HG03432 (cell line): ENCODE results near the gene ELMO1.

Experiments used
- ATAC-seq: cut with Tn5 transposase; IDR thresholded peaks from one replicate; pipeline ENCODE4 v1.9.1; 2021; ENCODE audit warnings: mild to moderate bottlenecking, moderate library complexity; ENCODE audit not compliant: unreplicated experiment

Gene ELMO1

DNA sequence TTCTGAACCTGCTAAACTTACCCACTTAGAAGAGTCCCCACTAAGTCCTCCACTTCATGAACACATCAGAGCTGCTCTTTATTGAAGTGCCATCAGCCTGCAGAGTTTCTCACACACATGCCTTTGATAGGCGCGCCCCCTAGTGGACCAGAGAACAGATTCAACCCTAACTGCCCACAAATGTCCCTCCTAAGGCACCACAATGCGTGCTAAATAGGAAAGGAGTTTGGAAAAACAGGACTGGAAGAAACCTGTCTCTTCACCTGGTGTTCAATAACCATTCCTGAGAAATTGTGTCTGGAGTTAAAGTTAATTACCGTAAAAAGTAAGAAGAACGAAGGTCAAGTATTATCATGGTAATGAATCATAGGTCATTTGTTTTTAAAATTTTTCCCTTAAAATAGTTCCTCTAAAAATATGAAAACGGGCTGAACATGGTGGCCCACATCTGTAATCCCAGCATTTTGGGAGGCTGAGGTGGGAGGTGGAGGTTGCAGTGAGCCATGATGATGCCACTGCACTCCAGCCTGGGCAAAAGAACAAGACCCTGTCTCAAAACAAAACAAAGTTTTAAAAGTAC, 249.7 kb downstream of the ELMO1 start:
- ATAC-seq = no peak

DNA sequence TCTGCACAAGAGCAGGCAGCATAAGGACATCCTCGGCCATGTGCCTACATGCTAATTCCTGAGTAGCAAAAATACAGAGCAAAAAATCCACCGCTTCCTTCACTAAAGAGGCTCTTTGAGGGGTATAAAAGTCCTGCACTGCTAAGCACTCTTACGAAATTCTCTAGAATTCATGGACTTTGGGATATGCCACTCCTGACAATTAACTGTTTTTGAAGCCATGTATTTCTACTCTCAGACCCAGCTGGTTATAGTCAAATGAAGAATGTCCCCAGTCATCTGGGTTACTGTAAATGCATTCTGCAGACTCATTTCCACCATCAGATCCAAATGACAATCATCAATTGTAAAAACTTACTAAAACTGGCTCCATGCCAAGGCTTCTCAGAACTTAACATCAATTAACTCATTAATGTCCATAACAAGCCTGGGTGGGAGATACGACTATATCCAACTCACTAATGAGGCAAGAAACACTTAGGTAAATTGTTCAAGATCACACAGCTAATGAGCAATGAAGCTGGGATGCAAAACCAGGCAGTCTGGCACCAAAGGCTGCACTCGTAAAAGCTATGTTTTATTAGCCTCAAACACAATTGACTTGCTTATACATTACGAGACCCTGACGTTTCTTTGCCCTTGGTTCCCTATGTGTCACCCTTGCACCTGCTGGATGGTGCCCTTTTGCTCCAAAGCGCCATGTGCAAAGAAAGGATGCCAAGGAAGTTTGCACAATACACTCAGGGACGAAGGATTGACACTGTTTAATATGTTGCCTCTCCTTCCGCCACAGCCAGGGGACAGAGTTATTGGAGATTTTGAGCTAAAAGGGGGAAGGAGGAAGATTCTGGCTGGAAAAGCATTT, 250.4 kb downstream of the ELMO1 start:
- no peak for ATAC-seq

DNA sequence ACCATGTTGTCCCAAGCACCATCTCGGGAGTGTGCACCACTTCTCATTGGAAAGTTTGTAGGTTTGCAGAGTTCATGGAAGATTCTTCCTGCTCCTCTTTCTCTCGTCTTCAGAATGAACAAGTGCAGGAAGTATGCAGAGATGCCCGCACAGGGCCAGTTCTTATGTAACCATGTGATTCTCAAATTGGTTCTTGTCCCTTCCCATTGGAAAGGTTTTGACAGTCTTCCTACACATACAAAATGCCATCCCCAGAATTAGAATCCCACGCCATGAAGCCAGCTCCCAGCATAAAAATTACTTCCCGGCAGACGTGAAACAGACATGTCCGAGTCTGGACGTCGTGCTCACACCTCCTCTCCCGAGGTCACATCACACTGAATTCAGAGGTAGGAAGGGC, 251.6 kb downstream of the ELMO1 start:
- no peak for ATAC-seq

DNA sequence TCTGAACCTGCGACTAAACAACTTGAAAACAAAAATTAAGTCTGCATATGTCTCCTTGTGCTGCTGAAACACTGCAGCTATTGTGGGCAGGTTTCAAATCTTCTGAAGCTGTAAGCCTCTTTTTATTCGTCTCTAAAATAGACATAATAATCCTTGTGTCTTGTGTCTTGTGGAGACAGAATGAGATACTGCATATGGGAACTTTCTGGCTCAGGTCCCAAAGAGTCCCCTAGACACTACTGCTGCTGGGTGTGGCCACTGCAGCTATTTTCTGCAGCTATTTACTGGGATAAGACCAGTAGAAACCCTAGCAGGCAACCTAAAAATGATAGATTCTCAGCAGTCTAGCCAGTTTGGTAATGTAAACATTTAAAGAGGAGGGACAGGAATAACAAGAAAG, 252.0 kb downstream of the ELMO1 start:
- no peak for ATAC-seq

DNA sequence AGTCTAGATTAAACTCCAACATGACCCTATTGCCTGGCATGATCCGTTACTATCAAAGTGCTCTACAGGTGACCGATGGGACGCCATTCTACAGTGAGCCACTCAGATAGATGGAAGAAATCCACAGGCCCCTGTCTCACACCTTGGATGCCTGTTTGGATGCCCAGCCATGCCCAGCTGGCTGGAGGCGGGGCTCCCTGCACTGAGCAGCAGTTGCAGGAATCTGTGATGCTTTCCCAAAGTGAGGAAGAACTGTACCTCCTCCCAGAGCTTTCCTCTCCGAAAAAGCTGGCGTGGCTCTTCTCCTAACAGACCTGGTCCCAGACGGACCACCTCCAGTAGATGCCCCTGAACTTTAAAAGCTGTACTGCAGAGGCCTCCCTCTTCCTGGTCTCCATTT, 253.3 kb downstream of the ELMO1 start:
- ATAC-seq = no peak

DNA sequence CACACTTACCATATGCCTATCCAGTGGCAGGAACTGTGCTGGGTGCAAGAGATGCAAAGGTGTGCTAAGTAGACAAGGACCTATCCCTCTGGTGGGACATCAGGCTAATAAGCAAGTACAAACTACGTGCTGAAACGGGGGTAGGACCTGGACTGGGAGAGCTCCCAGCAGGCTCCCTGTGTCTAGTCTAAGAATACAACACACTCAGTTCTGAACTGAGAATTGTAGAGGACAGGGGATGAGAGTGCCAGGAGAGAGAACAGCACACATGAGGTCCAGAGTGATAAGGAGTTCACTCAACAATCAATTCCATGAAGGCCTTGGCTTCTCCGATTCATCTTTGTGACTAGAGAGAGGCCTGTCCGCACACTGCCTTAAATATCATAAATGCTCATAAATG, 253.7 kb downstream of the ELMO1 start:
- no peak for ATAC-seq

DNA sequence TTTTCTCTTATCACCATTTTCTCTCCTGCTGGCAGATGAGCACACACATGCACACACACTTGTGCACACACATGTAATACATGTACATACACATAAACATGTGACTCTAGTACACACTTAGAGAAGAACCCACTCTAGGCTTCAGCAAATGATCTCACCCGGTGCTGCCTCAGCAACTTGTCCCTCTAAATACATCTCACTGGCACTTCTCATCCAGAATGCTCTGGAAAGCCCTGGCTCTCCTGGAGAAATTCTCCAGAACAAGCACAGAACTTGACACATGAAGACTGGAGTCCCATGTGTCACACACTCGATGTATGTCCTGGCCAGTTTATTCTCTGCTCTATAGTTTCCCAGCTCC, 254.9 kb downstream of the ELMO1 start:
- ATAC-seq = no peak

DNA sequence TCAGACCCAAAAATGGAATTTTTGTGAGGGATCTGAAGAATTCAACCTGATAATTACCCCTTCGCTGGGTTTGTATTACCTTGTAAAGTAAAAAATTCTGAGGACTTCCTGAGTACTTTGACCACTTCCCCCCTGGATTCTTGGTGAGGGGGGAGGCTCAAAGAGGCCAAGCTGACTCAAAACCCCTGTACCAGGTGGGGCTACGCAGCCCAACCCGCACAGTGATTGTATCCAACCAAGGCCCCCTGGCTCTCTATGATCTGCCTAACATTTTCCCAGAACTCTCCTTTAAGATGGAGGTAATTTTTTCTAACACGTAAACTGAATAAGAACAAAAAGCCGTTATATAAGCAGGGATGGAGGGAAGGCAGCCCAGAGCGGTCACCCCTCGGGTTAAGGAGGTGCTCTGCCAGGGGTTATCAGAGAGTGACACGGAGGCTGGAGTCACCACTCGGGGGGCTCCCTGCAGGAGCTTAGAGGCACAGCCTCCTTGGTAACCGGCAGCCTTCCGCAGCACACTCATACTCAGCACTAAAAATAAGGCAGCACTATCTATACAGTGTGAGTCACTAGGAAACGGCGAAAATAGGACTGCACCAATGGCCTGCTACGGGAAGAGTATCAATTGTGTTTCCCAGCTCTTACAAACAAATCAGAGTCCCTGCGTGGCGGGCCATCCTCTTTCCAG, 255.4 kb downstream of the ELMO1 start:
- ATAC-seq = no peak

DNA sequence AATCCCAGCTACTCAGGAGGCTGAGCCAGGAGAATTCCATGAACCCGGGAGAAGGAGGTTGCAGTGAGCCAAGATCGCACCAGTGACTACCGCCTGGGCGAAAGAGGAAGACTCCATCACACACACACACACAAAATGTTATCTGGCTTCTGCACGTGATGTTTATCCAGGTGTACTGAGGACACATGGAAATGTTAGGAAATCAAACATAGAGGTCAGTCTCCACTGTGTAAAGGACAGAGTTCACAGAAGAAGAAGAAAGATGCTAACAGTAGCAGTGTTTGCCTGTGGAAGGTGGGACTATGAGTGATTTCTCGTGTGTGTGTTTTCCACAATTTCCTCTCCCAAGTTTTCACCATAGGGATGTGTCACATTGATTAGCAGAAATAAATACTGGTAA, 256.9 kb downstream of the ELMO1 start:
- no peak for ATAC-seq

DNA sequence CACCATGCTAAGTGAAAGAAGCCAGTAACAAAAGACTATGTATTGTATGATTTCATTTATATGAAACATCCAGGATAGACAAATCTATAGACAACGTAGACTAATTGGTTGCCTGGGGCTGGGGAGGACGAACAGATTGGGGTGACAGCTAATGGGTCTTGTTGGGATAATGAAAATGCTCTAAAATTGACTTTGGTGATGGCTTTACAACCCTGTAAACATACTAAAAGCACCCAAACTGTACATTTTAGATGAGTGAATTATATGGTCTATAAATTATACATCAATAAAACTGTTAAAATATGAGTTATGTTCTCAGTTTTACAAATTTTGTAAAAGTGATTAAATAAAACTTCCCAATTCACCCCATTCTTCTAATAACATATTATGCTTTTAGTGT, 261.5 kb downstream of the ELMO1 start:
- ATAC-seq = no peak

DNA sequence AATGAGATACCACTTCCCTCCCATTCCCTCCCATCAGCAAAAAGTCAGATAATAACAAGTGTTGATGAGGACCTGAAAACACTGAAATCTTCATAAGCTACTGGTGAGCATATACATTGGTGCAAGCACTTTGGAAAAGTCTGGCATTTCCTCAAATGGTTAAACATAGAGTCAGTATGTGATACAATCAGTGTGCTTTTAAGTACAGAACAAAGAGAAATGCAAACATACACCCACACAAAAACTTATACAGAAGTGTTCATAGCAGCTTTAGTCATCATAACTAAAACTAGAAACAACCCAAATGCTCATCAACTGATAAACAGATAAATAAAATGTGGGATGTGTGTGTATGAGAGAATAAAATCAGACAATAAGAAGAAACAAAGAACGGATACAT, 261.9 kb downstream of the ELMO1 start:
- no peak for ATAC-seq

DNA sequence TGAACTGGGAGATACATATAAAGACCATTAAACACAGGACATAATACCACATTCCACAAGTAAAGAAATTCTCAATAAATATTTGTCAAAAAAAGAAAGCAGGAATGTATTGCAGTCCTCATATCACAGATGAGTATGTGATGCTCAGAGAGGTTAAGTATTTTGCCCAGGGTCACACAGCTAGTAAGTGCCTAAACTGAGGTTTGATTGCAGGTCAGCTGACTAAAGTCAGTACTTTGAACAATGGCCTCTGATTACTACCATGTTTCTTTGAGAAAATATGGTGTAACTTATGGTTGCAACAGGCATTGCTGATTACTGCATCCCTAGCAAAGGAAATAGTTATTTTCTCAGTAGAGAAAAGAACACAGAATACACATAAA, 267.1 kb downstream of the ELMO1 start:
- no peak for ATAC-seq

DNA sequence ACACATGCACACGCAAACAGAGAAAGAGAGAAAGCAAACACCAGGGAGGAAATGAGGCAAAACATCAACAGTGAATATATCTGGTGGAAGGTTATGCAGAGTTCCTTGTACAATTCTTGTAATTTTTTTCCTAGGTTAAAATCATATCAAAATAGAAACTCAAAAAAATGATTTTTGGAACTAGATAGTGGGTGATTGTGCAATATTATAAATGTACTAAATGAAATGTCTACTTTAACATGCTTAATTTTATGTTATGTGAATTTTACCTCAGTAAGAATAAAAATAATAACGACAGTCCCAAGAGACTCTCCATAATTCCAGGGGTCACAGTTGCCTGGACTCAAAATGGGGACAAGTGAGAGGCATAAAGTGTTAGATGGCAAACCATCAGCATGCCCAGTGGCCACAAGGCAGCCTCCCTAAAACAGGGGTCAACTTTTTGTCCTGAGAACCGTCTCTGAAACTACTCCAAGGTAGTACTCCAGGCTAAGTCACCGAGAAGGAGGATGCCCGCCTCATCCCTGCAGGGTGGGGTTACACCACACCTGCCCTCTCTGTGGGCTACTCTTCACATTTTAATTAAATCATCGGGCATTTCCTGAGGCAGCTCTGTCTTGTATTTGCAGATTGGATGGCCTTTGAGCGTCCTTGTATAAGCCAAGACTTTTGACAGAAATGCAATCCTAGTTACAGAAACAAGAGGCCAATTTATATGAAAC, 267.7 kb downstream of the ELMO1 start:
- no peak for ATAC-seq

DNA sequence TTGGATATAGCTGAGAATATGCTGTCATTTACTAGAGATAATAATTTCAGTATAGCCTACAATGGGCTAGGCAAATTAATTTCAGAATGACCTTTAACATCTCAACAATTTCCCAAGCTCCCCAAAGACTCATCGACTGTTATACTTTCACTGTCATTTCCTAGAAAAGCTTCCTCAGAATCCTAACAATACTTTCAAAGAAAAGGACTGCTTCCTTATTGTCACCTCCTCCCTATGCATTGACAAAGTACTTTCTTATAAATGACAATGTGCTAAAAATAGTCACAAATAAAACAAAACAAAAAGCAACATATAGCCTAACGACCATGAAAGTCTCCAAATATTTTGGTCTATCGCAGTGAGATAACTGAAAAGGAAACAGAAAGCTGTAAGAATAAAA, 272.6 kb downstream of the ELMO1 start:
- ATAC-seq = no peak

DNA sequence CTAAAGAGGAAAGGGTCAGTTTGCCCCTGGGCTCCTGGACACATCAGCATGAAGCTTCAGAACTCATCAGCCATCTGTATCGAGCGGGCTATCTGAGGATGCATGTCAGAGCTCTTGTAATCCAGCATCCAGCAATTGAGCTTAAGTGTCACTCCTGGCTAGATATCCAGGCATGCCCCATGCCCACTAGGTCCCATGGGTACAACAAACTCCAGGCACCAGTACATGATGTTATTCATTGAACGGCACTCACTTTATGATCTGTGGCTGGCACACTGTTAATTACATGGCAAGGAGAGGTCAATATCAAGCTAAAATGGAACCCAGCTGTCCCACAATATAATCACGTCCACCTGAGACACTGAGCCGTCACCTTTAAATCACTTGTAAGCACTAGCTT, 274.2 kb downstream of the ELMO1 start:
- no peak for ATAC-seq

DNA sequence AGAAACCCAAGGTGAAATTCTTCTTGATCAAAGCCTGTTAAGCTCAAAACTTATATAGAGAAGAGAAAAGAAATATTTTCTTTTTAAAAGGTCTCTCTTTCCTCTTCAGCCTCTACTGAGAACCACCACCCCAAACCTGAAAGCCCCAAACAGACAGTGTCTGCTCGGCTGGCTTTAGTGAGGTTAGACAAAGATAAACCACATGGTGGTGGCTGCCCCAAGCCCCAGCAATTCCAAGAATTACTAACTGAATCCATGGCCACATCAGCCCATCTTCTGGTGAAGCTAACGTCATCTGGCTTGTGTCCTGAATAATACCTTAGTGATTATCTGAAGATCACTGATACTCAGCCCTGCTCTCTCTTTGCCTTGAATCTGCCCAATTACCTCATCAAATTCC, 275.0 kb downstream of the ELMO1 start:
- no peak for ATAC-seq

DNA sequence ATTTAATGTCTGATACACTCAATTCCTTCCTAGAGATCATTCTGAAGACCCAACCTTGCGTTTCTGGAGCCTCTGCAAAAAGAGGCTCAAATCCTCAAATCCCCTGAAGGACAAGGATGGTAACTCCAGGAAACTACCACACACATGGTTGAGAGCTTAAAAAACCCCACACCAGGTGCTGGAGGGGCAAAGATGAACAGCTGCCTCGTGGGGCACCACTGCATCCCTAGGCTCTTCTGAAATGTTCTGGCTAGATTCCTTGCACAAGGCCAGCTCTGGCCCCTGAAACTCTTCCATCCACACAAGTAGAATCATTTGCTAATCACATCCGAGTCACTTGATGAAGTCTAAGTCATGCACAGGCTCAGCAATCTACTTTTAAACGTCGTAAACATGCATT, 286.6 kb downstream of the ELMO1 start:
- no peak for ATAC-seq

DNA sequence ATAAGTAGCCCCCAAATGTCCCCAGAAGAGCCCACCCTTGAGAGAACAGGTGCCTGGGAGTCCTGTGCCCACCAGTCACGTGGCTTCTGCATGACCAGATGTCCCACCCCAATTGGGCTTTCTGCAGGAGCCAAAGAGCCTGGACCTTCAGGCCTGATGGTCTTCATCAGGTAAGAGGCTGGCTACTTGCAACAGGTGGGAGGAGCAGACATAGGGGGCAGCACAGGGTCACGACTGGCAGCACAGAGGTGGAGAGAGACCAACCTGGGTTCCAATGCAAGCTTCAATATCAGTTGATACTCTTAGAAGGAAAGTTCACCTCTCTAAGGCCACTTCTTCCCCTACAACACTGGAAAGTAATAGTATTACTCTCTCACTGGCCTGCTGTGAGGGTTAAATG, 288.0 kb downstream of the ELMO1 start:
- no peak for ATAC-seq

DNA sequence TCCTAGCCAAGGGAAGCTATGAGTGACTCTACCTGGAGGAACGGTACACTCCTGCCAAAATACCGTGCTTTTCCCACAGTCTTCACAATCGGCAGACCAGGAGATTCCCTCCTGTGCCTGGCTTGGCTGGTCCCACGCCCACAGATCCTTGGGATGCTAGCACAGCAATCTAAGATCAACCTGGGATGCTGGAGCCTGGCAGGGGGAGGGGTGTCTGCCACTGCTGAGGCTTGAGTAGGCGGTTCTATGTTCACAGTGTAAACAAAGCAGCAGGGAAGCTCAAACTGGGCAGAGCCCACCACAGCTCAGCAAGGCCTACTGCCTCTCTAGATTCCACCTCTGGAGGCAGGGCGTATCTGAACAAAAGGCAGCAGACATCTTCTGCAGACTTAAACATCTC, 295.3 kb downstream of the ELMO1 start:
- ATAC-seq = no peak

DNA sequence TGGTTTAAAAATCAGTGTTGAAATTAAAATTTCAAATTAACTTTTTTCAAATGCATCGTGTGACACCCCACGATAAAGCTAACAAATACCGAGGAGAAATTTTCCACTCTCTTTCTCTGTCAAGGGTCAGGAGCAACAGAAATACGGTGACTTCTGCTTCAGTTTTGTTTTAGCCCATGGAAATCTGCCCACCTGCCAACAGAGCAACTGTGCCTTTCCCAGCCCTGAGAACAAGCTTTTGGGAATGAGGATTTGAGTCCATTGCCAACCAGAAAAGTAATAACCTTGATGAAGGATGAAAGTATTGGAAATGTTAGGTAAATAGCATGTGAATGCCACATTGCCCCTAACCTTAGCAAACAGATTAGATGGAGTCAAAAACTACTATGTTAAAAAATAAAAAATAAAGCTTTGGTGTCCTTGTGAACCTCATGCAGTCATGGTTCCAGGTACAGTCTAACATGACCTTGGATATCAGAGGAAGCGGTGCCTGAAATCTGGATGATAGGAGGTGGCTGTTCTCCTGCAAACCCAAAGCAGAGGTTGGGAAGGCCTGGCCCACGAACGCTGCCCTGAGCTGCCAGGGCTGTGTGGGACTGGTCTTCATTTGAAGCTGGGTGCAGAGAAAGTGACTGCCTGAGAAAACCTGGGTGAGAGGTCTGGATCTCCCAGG, 296.8 kb downstream of the ELMO1 start:
- no peak for ATAC-seq

DNA sequence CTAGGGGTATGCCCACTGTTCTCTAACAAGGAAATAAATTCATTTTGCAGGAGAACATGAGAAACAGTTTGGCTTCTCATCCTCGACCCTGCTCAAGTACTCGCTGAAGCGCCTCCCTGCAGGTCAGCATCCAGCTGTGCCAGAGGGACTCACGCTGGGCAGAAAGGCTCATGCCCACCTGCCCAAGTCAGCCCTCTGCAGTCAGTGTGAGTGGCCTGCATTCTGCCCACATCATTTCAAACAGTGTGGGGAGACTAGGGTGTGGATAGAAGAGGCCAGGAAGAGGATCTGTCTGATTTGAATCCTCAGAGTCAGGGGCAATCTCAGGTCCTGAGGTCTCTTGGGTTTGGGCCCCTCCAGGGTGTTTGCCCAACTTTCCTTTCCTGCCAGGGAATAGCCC, 297.8 kb downstream of the ELMO1 start:
- no peak for ATAC-seq
